ENCODE results near the gene XRCC3. TPM values are rescaled to one million over a fixed set of nuclear protein-coding genes. Genes with fewer than 3 reads are reported as not detected.
"Not testable (repeated sequence)": the region's sequence is repeated elsewhere in the genome, so short reads cannot be mapped to it uniquely, and the experiment has no call there.

XRCC3 gene
- total and polyA plus RNA-seq, 12 donors: 1.3 to 10.2 (median 5.0) TPM

DNA sequence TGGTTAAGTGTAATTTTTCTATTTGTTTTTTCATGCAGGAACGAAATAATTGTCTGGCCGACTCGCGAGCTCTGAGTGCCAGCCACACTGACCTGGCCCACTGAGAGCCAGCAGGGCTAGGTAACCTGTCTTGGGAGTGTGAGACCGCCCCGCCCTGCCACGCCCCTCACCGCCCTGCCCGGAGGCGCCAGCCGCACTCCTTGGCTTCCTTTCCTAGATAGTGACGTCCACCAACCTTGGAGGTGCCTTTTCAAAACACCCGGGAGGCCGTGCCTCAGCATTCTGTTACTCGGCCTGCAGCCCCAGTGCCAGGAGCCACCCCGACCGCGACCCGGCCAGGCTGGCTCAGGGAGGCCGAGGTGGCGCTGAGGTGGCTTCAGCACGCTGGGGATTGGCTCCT lies 21.7 kb downstream of the XRCC3 start:
- peaks cover 4 to 23% of the 10 kb centered on the region in 2 donors for H3K4me1 ChIP-seq (replicated peaks in 1 of 2)
- no peak for TF ChIP-seq POLR2A (IDR thresholded peaks at IDR 0.05)
- TF ChIP-seq, protein P1, sequence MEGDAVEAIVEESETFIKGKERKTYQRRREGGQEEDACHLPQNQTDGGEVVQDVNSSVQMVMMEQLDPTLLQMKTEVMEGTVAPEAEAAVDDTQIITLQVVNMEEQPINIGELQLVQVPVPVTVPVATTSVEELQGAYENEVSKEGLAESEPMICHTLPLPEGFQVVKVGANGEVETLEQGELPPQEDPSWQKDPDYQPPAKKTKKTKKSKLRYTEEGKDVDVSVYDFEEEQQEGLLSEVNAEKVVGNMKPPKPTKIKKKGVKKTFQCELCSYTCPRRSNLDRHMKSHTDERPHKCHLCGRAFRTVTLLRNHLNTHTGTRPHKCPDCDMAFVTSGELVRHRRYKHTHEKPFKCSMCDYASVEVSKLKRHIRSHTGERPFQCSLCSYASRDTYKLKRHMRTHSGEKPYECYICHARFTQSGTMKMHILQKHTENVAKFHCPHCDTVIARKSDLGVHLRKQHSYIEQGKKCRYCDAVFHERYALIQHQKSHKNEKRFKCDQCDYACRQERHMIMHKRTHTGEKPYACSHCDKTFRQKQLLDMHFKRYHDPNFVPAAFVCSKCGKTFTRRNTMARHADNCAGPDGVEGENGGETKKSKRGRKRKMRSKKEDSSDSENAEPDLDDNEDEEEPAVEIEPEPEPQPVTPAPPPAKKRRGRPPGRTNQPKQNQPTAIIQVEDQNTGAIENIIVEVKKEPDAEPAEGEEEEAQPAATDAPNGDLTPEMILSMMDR (IDR thresholded peaks at IDR 0.05): no peak
- intact Hi-C loops (cut with DNase I): no loop called here
- H3K27me3 ChIP-seq: no peaks in the 10 kb centered on the region
- H3K4me3 ChIP-seq: no peak overlapping the region
- WGBS, 4 donors: 89 to 93% (median 91%) methylated on average over 12 to 22 of the region's 22 CpGs
- H3K36me3 ChIP-seq (replicated peaks in 1 of 2): peaks cover 0 to 38% of the 10 kb centered on the region in 2 donors
- H3K9me3 ChIP-seq (replicated peaks in 1 of 3): no peaks in the 10 kb centered on the region
- H3K27ac ChIP-seq: no peak overlapping the region
- peak in 2 of 7 donors; percentile 15 to 43 for DNase-seq

DNA sequence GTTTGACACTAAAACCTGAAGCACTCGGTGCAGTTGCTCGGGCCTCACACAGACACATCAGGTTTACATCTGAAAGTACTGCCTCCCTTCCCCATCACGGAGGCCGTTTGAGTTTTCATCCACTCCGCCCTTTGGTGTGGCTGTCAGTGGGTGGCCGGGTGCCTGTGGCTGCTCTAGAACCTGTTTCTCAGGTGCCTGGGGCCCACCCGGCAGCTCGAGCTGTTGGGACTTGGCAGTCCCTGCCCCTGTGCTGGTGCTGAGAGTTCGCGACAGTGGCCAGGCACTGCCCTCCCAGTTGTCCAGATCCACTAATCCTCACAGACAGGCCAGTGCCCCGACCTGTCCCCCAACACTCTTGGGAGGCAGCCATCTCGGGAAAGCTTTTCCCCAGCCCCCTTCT lies 22.4 kb downstream of the XRCC3 start:
- Histone ChIP-seq H3K27me3 (no peaks in the 10 kb centered on the region), H3K27ac (no peak overlapping the region), H3K4me1 (replicated peaks in 1 of 2) (peaks cover 5 to 25% of the 10 kb centered on the region in 2 donors), H3K9me3 (replicated peaks in 1 of 3) (no peaks in the 10 kb centered on the region), H3K4me3 (no peak overlapping the region), H3K36me3 (replicated peaks in 1 of 2) (peaks cover 0 to 40% of the 10 kb centered on the region in 2 donors)
- intact Hi-C loops (cut with DNase I): no loop called here
- 79 to 86% (median 82%) methylated on average over 12 of the region's 12 CpGs for WGBS, 4 donors
- TF ChIP-seq, protein P1 (IDR thresholded peaks at IDR 0.05): no peak
- TF ChIP-seq POLR2A (IDR thresholded peaks at IDR 0.05): no peak
- DNase-seq: no peak

- Histone ChIP-seq H3K4me1 (replicated peaks in 1 of 2) (peaks cover 12 to 26% of the 10 kb centered on the region in 2 donors), H3K27ac (no peak overlapping the region), H3K27me3 (no peaks in the 10 kb centered on the region), H3K4me3 (no peak overlapping the region), H3K36me3 (replicated peaks in 1 of 2) (peaks cover 0 to 42% of the 10 kb centered on the region in 2 donors), H3K9me3 (replicated peaks in 1 of 3) (no peaks in the 10 kb centered on the region)
- WGBS, 4 donors: 79 to 90% (median 84%) methylated on average over 9 to 17 of the region's 17 CpGs
- peak in 1 of 7 donors; percentile 49 for DNase-seq
- intact Hi-C loops (cut with DNase I): no loop called here
- no peak for TF ChIP-seq POLR2A (IDR thresholded peaks at IDR 0.05)
- TF ChIP-seq, protein P1 (IDR thresholded peaks at IDR 0.05): no peak
Measured at GRCh38 chr14:103692159-103692558, 23.1 kb downstream of the XRCC3 start.

DNA sequence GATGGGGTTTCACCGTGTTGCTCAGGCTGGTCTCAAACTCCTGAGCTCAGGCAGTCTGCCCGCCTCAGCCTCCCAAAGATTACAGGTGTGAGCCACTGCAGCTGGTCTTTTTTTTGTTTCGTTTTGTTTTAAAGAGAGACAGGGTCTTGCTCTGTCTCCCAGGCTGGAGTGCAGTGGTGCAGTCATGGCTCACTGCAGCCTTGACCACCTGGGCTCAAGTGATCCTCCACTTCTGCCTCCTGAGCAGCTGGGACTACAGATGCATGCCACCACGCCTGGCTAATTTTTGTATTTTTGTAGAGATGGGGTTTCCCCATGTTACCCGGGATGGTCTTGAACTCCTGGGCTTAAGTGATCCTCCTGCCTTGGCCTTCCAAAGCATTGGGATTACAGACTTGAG lies 23.6 kb downstream of the XRCC3 start:
- intact Hi-C loops (cut with DNase I); H3K9me3 ChIP-seq (replicated peaks in 1 of 3); H3K27ac ChIP-seq; H3K4me3 ChIP-seq; H3K27me3 ChIP-seq: not testable (repeated sequence)
- 88 to 93% (median 92%) methylated on average over 5 of the region's 5 CpGs for WGBS, 4 donors
- Histone ChIP-seq H3K36me3 (replicated peaks in 1 of 2) (peaks cover 0 to 46% of the 10 kb centered on the region in 2 donors), H3K4me1 (replicated peaks in 1 of 2) (peaks cover 15 to 26% of the 10 kb centered on the region in 2 donors)
- DNase-seq: peak in 1 of 7 donors; percentile 28

DNA sequence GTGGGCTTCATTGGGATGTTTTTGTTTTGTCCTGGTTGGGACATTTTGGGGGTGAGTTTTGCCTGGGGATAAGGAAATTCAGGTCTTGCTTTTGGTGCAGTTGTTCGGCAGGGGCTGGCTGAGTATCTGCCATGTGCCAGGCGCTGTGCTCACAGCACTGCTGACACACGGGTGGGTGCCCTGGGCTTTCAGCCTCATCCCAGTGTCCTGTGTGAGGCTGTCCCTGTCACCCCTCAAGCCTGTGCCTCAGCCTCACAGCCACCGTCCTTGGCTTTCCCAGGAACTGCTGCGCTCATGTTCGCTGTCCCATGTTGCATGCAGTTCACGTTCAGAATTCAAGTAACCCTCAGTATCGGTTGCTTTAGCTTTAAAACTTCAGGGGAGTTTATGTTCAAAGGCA lies 24.9 kb downstream of the XRCC3 start:
- no peaks in the 10 kb centered on the region for H3K9me3 ChIP-seq (replicated peaks in 1 of 3)
- no peak overlapping the region for H3K4me3 ChIP-seq

More for the DNA sequence above, 24.9 kb downstream of the XRCC3 start:
- TF ChIP-seq, protein P1 (IDR thresholded peaks at IDR 0.05): no peak
- no peak for DNase-seq
- no peaks in the 10 kb centered on the region for H3K27me3 ChIP-seq
- intact Hi-C loops (cut with DNase I): no loop called here
- peaks cover 0 to 59% of the 10 kb centered on the region in 2 donors for H3K36me3 ChIP-seq (replicated peaks in 1 of 2)
- H3K4me1 ChIP-seq (replicated peaks in 1 of 2): peaks cover 15 to 25% of the 10 kb centered on the region in 2 donors
- 94 to 98% (median 94%) methylated on average over 5 to 8 of the region's 8 CpGs for WGBS, 4 donors
- H3K27ac ChIP-seq: no peak overlapping the region
